Upper lobe of left lung (tissue), 4 donors: ENCODE measurements around the gene IDH3A.

Source experiments
- POLR2A ChIP-seq, 4 donors: fragments of 450-650 bp; IDR thresholded peaks; one replicate each; pipeline ENCODE4 v1.5.1; 2016 to 2017; ENCODE audit warnings: antibody characterized with exemption in 4 of 4, mild to moderate bottlenecking in 2 of 4
- TF ChIP-seq, protein P1 (sequence below), 6 experiments: fragments of 450-650 bp in 4 of 6; fragments of 200-600 bp in 2 of 6; sonication (generic) in 2 of 6; IDR thresholded peaks; one replicate each; pipeline ENCODE4 v1.5.1; 2016 to 2019; ENCODE audit warnings: antibody characterized with exemption in 6 of 6

DNA sequence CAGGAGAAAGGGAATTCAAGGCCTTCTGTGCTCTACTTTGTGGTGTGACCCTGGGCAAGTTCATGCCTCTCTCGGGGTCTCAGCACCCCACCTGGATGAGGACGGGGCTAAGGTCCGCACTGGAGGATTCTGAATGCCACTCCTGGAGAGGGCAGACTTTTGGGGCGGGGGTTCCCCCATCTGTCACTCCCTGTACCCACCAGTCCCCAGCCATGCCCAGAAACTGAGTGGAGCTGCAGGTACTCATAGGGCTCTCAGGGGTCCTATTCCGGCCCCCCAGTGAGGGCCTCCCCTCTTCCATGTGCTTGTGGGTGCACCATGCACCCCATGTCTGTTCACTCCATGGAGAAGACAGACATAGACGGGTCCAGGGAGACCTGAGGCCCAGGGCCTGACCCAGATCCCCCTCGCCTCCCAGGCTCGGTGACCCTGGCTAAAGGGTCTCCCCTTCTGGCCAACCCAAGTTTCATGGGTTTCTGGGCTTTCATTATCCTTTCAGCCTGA is 59.2 kb downstream of the IDH3A start:
- TF ChIP-seq, protein P1, sequence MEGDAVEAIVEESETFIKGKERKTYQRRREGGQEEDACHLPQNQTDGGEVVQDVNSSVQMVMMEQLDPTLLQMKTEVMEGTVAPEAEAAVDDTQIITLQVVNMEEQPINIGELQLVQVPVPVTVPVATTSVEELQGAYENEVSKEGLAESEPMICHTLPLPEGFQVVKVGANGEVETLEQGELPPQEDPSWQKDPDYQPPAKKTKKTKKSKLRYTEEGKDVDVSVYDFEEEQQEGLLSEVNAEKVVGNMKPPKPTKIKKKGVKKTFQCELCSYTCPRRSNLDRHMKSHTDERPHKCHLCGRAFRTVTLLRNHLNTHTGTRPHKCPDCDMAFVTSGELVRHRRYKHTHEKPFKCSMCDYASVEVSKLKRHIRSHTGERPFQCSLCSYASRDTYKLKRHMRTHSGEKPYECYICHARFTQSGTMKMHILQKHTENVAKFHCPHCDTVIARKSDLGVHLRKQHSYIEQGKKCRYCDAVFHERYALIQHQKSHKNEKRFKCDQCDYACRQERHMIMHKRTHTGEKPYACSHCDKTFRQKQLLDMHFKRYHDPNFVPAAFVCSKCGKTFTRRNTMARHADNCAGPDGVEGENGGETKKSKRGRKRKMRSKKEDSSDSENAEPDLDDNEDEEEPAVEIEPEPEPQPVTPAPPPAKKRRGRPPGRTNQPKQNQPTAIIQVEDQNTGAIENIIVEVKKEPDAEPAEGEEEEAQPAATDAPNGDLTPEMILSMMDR (IDR thresholded peaks at IDR 0.05): no peak
- TF ChIP-seq POLR2A (IDR thresholded peaks at IDR 0.05): no peak
